Ammon's horn (tissue), 1 donor: ENCODE measurements around the gene PCIF1.
"Not testable (repeated sequence)": the region's sequence is repeated elsewhere in the genome, so short reads cannot be mapped to it uniquely, and the experiment has no call there.

Experiments used
- DNase-seq: peaks from one replicate; pipeline ENCODE4 v3.0.0-alpha.2; 2016; ENCODE audit warnings: low spot score

Gene PCIF1

GRCh38 chr20:45967551-45968080, 33.1 kb downstream of the PCIF1 start:
- DNase-seq, result no peak

GRCh38 chr20:45968081-45968671, 33.7 kb downstream of the PCIF1 start:
- no peak for DNase-seq

- no peak for DNase-seq
Measured at GRCh38 chr20:45968801-45969711, 34.6 kb downstream of the PCIF1 start.

DNA sequence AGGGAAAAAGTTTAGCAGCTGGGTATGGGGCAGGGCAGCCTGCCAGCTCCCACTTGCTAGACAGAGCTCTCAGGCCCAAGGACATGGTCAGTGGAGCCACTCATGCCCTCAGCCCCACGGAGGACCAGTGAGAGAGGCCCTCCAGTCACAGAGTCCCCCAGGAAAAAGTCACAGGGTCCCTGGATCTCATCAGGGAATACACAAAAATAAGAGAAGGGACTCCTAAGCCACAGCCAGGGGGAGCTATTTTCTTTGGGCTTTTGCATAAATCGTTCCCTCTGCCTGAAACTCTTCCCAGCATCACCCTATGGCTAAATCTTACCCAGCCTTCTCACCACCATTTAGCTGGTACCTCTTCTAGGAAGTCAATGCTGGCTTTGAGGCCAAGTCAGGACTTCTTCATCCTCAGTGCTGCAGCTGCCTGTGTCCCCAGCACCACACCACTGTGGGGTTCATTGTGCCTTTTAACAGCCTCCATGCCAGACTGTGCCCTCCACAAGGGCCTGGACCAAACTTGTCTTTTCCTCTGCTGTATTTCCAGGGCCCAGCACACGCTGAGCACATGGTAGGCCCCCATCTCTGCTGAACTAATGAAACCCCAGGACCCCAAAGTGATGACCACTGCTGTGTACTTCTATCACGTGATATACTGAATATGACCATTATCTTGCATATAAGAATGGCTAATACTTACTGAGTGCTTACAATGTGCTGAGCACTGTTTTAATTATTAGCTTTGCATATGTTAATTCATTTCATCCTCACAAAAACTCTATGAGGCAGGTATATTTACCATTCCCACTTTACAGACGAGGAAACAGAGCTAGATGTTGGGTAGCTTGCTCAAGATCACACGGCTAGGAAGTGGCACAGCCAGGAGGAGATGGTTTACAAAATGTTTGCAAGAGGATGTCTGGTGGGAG, 35.5 kb downstream of the PCIF1 start:
- peak; percentile 60 for DNase-seq

DNA sequence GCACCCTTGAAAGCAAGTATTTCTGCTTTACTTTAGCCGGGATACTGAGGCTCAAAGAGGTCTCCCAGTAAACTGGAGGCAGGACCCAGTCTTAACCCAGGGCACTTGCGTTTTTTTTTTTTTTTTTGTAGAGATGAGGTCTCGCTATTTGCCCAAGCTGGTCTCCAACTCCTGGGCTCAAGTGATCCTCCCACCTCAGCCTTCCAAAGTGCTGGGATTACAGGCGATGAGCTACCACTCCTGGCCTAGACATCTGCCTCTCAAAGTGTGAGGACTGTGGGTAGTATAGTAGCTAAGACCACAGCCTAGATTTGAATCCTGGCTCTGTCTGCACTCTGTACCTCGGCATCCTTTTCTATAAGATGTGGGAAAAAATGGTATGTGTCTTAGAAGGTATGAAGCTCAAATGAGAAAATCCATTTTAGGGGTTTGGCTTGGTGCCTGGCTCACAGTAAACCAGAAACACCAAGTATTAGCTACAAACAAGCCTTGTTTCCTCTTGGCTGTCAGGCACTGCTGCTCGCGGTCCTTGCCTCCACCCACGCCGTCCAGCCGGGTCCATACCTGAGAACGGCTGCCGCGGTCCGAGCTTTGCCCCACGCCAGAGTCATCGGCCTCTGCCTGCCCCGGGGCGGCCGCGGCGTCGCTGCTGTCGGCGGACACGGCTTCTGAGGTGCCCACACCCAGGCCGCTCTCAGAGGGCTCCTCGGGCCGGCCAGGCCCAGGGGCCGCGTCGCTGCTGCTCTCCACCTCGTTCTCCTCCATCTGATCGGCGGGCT, 36.4 kb downstream of the PCIF1 start:
- DNase-seq, result peak; percentile 27

- DNase-seq, result no peak
Measured at GRCh38 chr20:45971425-45971674, 36.9 kb downstream of the PCIF1 start.

GRCh38 chr20:45971675-45972499, 37.4 kb downstream of the PCIF1 start, which contains the start of gene ZNF335:
ZNF335 (minus strand) TSS chr20:45972203; CDS start chr20:45971410, 793 bp downstream.
- DNase-seq, result peak; percentile 97

DNA sequence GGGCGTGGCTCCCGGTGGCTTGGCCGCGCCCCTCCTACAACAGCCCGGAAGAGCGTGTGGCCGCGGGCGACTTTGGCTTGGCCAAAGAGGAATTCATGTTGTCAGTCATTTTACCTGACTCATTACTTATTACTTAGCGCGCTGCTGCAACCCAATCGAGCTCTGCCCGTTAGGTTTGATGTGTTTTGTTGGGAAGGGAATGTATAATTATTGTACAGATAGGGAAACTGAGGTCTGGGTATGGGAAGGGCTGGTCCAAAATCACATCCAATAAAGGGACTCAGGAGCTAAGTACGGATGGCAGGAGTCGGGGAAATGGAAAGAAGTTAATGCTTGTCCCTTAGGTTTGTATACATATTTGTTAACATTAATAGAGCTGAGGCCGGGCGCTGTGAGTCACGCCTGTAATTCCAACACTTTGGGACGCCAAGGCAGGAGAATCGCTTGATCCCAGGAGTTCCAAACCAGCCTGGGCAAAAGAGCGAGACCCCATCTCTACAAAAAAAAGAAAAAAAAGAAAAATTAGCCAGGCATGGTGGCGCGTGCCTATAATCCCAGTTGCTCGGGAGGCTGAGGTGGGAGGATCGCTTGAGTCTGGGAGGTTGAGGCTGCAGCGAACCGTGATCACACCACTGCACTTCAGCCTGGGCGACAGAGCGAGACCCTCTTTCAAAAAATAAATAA, 38.2 kb downstream of the PCIF1 start:
- no peak for DNase-seq

DNA sequence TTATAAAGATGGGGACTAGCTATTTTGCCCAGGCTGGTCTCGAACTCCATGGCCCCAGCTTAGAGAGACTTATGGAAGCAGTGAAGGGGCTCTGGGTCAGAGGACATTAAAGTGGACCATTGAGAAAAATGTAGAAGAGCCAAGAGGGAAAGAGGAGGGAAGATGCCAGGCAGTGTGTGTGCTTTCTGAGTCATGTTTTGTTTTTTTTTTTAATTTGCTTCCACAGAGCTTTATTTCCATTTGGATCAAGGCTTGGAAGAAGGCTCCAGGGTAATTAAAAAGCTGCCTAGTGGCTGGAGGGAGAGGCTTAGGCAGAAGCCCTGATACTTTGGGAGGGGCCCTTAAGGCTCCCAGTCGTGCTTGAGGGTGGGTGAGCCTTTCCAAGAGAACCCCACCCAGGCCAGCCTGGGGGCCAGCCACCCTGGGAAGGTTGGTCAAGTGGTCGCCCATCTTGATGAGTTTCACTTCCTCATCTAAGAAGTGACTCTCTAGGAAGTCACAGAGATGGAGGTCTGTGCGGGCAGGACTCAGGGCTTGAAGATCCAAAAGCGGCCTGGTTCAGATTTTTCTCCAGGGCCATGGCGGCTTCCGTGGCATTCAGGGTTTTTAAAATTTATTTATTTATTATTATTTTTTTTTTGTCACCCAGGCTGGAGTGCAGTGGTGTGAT, 40.5 kb downstream of the PCIF1 start:
- DNase-seq, result no peak

- no peak for DNase-seq
Measured at GRCh38 chr20:45975686-45976085, 41.2 kb downstream of the PCIF1 start.

DNA sequence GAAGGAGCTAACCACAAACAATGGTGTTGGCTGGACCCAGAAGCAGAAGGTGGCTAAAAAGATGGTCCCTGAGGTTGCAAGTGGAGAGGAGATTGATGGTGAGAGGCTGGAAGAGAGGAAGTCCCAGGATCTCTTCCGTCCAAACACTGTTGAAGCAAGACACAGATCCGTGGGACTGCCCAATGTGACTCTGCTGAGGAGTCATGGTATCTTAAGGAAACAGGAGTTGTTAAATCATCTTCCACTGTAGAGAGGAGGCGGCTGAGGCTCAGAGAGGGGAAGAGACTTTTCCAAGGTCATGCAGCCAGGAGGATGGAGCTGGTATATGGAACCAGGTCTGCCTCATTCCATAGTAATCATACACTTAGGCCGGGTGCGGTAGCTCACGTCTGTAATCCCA, 41.6 kb downstream of the PCIF1 start:
- DNase-seq, result no peak

DNA sequence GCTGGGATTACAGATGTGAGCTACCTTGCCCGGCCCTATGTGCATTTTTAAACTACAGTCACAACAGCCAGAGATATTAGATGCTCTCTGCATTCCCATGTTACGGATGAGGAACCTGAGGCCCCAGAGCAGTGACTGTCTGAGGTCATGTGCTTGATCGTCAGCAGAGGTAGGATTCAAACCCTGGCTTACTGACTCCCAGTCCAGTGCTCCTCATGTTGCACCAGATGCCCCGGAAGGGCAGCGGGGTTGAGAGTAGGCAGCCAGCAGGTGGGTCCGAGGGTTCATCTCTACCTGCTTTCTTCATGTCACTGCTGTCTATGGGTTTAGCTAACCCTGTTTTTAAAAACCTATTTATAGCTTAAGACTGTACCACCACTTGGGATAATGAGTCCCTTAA, 46.8 kb downstream of the PCIF1 start:
- no peak for DNase-seq

DNA sequence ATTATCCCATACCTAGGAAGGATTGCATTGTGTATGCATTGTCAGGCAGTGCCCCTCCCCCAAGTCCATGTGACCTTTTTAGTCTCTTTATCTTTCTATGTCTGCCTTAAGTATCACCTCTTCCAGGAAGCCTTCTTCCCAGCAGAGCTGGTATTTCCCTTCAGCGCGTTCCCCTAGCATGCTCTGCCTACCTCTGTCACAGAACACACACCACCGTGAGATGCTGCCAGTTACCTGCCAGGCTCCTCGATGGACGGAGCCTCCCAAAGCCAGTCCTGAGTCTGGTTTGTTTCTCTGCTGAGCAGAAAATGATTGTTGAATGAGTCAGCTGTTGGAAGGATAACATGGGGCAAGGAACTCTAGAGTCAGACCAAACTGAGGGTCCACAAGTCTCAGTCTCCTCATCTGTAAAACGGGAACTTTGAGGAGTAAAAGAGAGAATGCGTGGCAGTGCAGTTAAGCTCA, 48.8 kb downstream of the PCIF1 start:
- DNase-seq, result no peak

DNA sequence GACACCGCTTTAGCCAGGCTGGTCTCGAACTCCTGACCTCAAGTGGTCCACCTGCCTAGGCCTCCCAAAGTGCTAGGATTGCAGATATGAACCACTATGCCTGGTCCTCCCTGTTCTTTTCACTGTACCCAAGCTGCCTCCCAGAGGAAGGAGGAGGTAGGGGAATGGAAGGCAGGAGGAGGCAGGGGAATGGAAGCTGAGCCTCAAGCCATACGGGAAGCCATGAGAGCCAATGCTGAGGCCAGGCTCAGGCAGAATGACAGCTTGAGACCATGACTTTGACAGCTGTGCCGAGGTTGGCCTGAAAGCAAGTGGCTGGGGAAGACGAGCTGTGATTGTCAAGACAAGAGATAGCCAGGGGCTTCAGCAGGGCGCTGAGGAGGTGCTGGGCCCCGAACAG, 51.1 kb downstream of the PCIF1 start:
- no peak for DNase-seq

- peak; percentile 71 for DNase-seq
Measured at GRCh38 chr20:45987108-45987780, 52.8 kb downstream of the PCIF1 start.

GRCh38 chr20:45988830-45989229, 54.3 kb downstream of the PCIF1 start:
- DNase-seq, result not testable (repeated sequence)

- DNase-seq, result no peak
Measured at GRCh38 chr20:45991616-45992015, 57.1 kb downstream of the PCIF1 start.

DNA sequence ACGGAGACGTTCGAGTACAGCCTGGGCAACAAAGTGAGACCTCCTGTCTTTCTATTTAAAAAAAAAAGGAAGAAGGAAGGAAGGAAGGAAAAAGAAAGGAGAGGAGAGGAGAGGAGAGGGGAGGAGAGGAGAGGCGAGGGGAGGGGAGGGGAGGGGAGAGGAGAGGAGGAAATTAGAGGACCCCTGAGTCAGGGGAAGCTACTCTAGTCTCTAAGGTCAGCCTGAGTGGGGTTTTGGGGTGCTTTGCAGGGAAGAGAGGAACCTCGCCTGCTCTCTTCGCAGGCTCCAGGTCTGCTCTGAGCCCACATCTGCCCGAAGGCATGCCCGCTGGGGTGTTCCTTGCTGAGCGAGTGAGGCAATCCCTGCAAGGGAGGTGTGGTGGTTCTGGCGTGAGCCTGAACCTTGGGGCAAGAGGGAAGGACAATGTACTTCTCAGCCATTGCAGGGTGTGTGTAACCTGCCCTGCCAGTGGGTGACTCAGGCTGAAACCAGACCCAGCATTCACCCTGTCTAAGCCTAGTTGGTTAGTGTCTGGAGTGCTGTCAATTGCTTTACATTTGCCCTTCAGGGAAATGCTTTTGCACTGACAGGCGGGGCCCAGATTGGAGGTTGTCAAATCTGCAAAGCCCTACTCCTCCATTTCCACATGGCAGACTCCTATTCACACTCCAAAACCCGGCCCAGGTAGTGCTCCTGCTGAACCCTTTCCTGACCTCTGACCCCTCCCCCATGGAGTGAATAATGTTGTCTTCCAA, 58.9 kb downstream of the PCIF1 start:
- DNase-seq, result no peak
